SK-N-SH (cell line): ENCODE data around the gene KCNK5.

Source experiments
- CTCF ChIP-seq: fragments of 200-600 bp; sonication (generic); IDR thresholded peaks from 2 replicates; pipeline ENCODE4 v1.6.1; 2017; ENCODE audit warnings: antibody characterized with exemption, mild to moderate bottlenecking, moderate library complexity
- EP300 ChIP-seq, 2 experiments: IDR thresholded peaks; 2 replicates each; pipeline versions ENCODE4 v1.4.0 to v1.6.1; 2012; ENCODE audit warnings: borderline replicate concordance in 1 of 2, low read depth in 1 of 2, low read length in 1 of 2
- JUND ChIP-seq: IDR thresholded peaks from 2 replicates; pipeline ENCODE4 v1.4.0; 2012
- MEF2A ChIP-seq: IDR thresholded peaks from 2 replicates; pipeline ENCODE4 v1.4.0; 2012; ENCODE audit warnings: low read depth, borderline replicate concordance
- MXI1 ChIP-seq: IDR thresholded peaks from 2 replicates; pipeline ENCODE4 v1.6.1; 2012; ENCODE audit warnings: mild to moderate bottlenecking, low read depth, low read length, improper control_type of control experiment
- RCOR1 ChIP-seq: fragments of 150-350 bp; IDR thresholded peaks from 2 replicates; pipeline ENCODE4 v1.6.1; 2017; ENCODE audit warnings: antibody characterized with exemption, low read length
- RFX5 ChIP-seq: IDR thresholded peaks from 2 replicates; pipeline ENCODE4 v1.6.1; 2012; ENCODE audit warnings: mild to moderate bottlenecking, improper control_type of control experiment, low read length
- RXRA ChIP-seq: IDR thresholded peaks from 2 replicates; pipeline ENCODE4 v1.4.0; 2012; ENCODE audit warnings: low read depth, mild to moderate bottlenecking, borderline replicate concordance

- no peak for TF ChIP-seq RFX5
- TF ChIP-seq RCOR1 = no peak
- TF ChIP-seq RXRA = no peak
- TF ChIP-seq JUND = no peak
- no peak for TF ChIP-seq MXI1
- TF ChIP-seq CTCF = no peak
- TF ChIP-seq MEF2A = no peak
- no peak for TF ChIP-seq EP300 (IDR thresholded peaks at IDR 0.05; ENCODE audit: borderline replicate concordance in 1 of 2, low read depth in 1 of 2, low read length in 1 of 2)
These were observed 59.6 kb downstream of the KCNK5 start for GRCh38 chr6:39169448-39170344.
